Upper lobe of left lung (tissue), 6 donors: ENCODE data around the gene MSANTD1. TPM values are rescaled to one million over a fixed set of nuclear protein-coding genes. Genes with fewer than 3 reads are reported as not detected.

Source experiments
- ATAC-seq, 2 donors: fragments of 200-7000 bp; cut with Tn5 transposase; one replicate each; pipeline ENCODE4 v1.9.1; 2022; ENCODE audit warnings: mild to moderate bottlenecking in 2 of 2, moderate library complexity in 2 of 2; ENCODE audit not compliant: low FRiP score in 2 of 2
- DNase-seq, 2 donors: peaks; one replicate each; pipeline ENCODE4 v3.0.0-alpha.2; 2019 to 2020
- H3K27ac ChIP-seq, 4 donors: fragments of 200-600 bp; sonication (generic); one replicate each; pipeline ENCODE4 v1.5.1; 2016 to 2019
- H3K27me3 ChIP-seq, 4 donors: fragments of 200-600 bp; sonication (generic); one replicate each; pipeline ENCODE4 v1.5.1; 2017 to 2019
- H3K36me3 ChIP-seq, 4 donors: fragments of 200-600 bp; sonication (generic); one replicate each; pipeline ENCODE4 v1.5.1; 2016 to 2019
- H3K4me1 ChIP-seq, 4 donors: fragments of 200-600 bp; sonication (generic); one replicate each; pipeline ENCODE4 v1.5.1; 2018 to 2019
- H3K4me3 ChIP-seq, 4 donors: fragments of 200-600 bp; sonication (generic); one replicate each; pipeline ENCODE4 v1.5.1; 2017 to 2019; ENCODE audit warnings: mild to moderate bottlenecking in 2 of 4, moderate library complexity in 1 of 4
- H3K9me3 ChIP-seq, 4 donors: fragments of 200-600 bp; sonication (generic); one replicate each; pipeline ENCODE4 v1.5.1; 2018 to 2019
- EP300 ChIP-seq, 4 donors: sonication (generic); formaldehyde crosslinking; IDR thresholded peaks; one replicate each; pipeline ENCODE4 v1.5.1; 2017; ENCODE audit warnings: antibody characterized with exemption in 4 of 4, control low read depth in 2 of 4
- POLR2A ChIP-seq, 4 donors: fragments of 450-650 bp; IDR thresholded peaks; one replicate each; pipeline ENCODE4 v1.5.1; 2016 to 2017; ENCODE audit warnings: antibody characterized with exemption in 4 of 4, mild to moderate bottlenecking in 2 of 4
- POLR2AphosphoS5 ChIP-seq, 2 donors: sonication (generic); formaldehyde crosslinking; IDR thresholded peaks; one replicate each; pipeline ENCODE4 v1.5.1; 2017; ENCODE audit warnings: antibody characterized with exemption in 2 of 2
- WGBS, 2 donors: methylation state at CpG; one replicate each; pipeline ENCODE4 v1.1.5; 2017 to 2018; 5-methylcytosine and 5-hydroxymethylcytosine counted together
- total RNA-seq, 6 donors: library from RNA; depleted of rRNA in 4 of 6; stranded (reverse); fragments of >200 nt in 4 of 6; gene quantifications; one replicate each; pipeline versions ENCODE4 v1.1.0 to v1.2.1, GENCODE V29; 2016 to 2021
- TF ChIP-seq, protein P1 (sequence below), 6 experiments: fragments of 450-650 bp in 4 of 6; fragments of 200-600 bp in 2 of 6; sonication (generic) in 2 of 6; IDR thresholded peaks; one replicate each; pipeline ENCODE4 v1.5.1; 2016 to 2019; ENCODE audit warnings: antibody characterized with exemption in 6 of 6
- donor health status: DM: no; HTN: no; CAD: no; lungs with moderate emphysema.
- donor health status: DM: no; HTN: yes; CAD: no; lungs with severe emphysema.

MSANTD1 gene
- total RNA-seq, 6 donors from 2014 or later: 1.00 to 7.3 (median 1.8) TPM

- no peaks in the 10 kb centered on the region for H3K27me3 ChIP-seq
- H3K4me1 ChIP-seq: peaks cover 5 to 41% (median 18%) of the 10 kb centered on the region in 4 donors
- no peak overlapping the region for H3K4me3 ChIP-seq
- no peak for ATAC-seq
- no peak for DNase-seq
- WGBS, 2 donors: 82 to 88% methylated on average over 1 to 10 of the region's 11 CpGs
- H3K27ac ChIP-seq: no peak overlapping the region
- no peaks in the 10 kb centered on the region for H3K36me3 ChIP-seq
- no peaks in the 10 kb centered on the region for H3K9me3 ChIP-seq
- no peak for TF ChIP-seq EP300 (IDR thresholded peaks at IDR 0.05)
- TF ChIP-seq POLR2AphosphoS5 (IDR thresholded peaks at IDR 0.05): no peak
- TF ChIP-seq, protein P1, sequence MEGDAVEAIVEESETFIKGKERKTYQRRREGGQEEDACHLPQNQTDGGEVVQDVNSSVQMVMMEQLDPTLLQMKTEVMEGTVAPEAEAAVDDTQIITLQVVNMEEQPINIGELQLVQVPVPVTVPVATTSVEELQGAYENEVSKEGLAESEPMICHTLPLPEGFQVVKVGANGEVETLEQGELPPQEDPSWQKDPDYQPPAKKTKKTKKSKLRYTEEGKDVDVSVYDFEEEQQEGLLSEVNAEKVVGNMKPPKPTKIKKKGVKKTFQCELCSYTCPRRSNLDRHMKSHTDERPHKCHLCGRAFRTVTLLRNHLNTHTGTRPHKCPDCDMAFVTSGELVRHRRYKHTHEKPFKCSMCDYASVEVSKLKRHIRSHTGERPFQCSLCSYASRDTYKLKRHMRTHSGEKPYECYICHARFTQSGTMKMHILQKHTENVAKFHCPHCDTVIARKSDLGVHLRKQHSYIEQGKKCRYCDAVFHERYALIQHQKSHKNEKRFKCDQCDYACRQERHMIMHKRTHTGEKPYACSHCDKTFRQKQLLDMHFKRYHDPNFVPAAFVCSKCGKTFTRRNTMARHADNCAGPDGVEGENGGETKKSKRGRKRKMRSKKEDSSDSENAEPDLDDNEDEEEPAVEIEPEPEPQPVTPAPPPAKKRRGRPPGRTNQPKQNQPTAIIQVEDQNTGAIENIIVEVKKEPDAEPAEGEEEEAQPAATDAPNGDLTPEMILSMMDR (IDR thresholded peaks at IDR 0.05): no peak
- TF ChIP-seq POLR2A (IDR thresholded peaks at IDR 0.05): no peak
Measured at GRCh38 chr4:3288571-3289094, 39.7 kb downstream of the MSANTD1 start.

DNA sequence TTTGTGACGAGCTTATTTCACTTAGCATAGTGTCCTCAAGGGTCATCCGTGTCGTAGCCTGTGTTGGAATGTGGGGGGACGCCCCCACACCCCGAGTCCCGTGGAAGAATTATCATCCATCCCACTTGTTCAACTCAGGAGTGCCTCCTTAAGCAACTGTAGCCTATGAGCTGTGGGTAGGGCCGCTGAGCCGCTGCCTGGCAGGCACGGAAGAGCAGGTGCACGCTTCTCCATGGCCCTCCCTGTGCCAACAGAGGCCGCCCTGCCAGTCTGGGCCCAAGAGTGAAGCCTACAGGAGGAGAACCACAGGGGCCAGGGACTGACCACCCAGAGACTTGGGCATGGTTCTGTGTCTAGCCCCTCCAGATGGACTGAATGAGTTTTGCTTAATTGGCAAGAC lies 41.5 kb downstream of the MSANTD1 start:
- peak overlapping the region in 1 of 4 donors; percentile 96 for H3K27ac ChIP-seq
- 81 to 94% methylated on average over 6 to 11 of the region's 11 CpGs for WGBS, 2 donors
- no peak overlapping the region for H3K4me3 ChIP-seq
- peaks cover 14 to 55% (median 26%) of the 10 kb centered on the region in 4 donors for H3K4me1 ChIP-seq
- no peaks in the 10 kb centered on the region for H3K27me3 ChIP-seq
- no peak for TF ChIP-seq POLR2AphosphoS5 (IDR thresholded peaks at IDR 0.05)
- TF ChIP-seq EP300 (IDR thresholded peaks at IDR 0.05): no peak
- H3K36me3 ChIP-seq: no peaks in the 10 kb centered on the region
- no peak for ATAC-seq
- H3K9me3 ChIP-seq: no peaks in the 10 kb centered on the region
- DNase-seq: no peak

GRCh38 chr4:3290889-3291321 lies 41.9 kb downstream of the MSANTD1 start:
- Histone ChIP-seq H3K9me3 (no peaks in the 10 kb centered on the region), H3K27me3 (no peaks in the 10 kb centered on the region), H3K27ac (peak overlapping the region; percentile 92 to 96 (median 96)), H3K4me1 (peaks cover 14 to 51% (median 26%) of the 10 kb centered on the region in 4 donors), H3K36me3 (no peaks in the 10 kb centered on the region), H3K4me3 (peak overlapping the region in 1 of 4 donors; percentile 69)
- WGBS, 2 donors: 79 to 81% methylated on average over 9 of the region's 9 CpGs
- no peak for DNase-seq
- TF ChIP-seq, protein P1 (IDR thresholded peaks at IDR 0.05): no peak
- TF ChIP-seq POLR2A (IDR thresholded peaks at IDR 0.05) (no peak), POLR2AphosphoS5 (IDR thresholded peaks at IDR 0.05) (no peak), EP300 (IDR thresholded peaks at IDR 0.05) (no peak)
- no peak for ATAC-seq

DNA sequence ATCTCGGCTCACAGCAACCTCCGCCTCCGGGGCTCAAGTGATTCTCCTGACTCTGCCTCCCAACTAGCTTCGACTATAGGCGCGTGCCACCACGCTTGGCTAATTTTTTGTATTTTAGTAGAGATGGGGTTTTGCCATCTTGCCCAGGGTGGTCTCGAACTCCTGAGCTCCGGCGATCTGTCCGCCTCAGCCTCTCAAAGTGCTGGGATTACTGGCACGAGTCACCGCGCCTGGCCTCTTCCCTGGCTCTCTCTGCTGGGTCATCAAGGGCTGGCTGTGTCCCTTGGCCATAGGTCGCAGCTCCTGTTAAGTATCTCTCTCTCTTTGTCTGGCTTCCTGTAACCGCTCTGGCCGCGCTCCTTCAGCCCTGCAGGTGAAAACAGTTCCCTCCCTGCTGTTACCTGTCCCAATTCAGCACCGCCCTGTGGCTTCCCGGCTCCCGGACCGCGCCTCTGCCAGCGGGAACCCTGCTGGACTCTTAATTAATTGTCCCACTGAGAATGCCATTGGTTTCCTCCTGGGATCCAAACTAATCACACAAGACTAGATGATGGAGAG lies 42.5 kb downstream of the MSANTD1 start:
- H3K4me1 ChIP-seq: peaks cover 14 to 47% (median 26%) of the 10 kb centered on the region in 4 donors
- WGBS, 2 donors: 36 to 49% methylated on average over 22 to 23 of the region's 24 CpGs
- TF ChIP-seq POLR2A (IDR thresholded peaks at IDR 0.05): no peak
- peak in 1 of 2 donors; percentile 8 for TF ChIP-seq POLR2AphosphoS5 (IDR thresholded peaks at IDR 0.05)
- TF ChIP-seq, protein P1 (IDR thresholded peaks at IDR 0.05): peak in 1 of 6 experiments; percentile 29
- TF ChIP-seq EP300 (IDR thresholded peaks at IDR 0.05): no peak
- DNase-seq (peak; percentile 82 to 86), ATAC-seq (peak in 1 of 2 donors; percentile 28)
- peak overlapping the region; percentile 69 to 95 (median 90) for H3K4me3 ChIP-seq
- H3K27ac ChIP-seq: peak overlapping the region; percentile 92 to 96 (median 96)
- no peaks in the 10 kb centered on the region for H3K27me3 ChIP-seq
- no peaks in the 10 kb centered on the region for H3K9me3 ChIP-seq
- no peaks in the 10 kb centered on the region for H3K36me3 ChIP-seq

DNA sequence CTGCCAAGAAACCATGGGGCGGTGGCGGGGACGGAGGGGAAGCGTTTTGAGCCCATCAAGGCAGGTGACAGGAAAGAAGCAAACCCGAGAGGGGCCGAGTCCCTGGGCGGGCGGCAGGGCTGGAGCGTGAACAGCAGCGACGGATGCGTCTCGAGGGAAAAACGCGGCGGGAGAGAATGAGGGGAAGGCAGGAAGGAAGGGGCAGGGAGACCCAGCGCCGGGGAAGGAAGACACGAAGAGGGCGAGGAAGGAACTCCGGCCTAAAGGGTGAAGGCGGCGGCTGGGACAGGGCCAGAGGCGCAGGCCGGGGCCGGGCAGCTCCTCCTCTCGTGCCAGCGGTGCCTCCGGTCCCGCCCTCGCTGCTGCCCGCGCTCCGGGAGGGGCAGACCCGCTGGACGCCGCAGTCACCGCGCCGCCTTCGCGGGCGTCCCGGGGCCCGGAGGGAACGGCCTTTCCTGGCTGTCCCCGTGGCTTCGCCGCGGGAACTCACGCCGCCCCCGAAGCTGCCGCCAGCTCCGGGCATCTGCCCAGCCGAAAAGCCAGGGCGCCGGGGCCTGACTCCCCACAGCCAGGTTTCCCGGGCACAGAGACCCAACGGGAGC lies 43.1 kb downstream of the MSANTD1 start:
- Histone ChIP-seq H3K36me3 (no peaks in the 10 kb centered on the region), H3K27me3 (no peaks in the 10 kb centered on the region), H3K4me3 (peak overlapping the region; percentile 69 to 95 (median 90)), H3K4me1 (peaks cover 17 to 43% (median 24%) of the 10 kb centered on the region in 4 donors), H3K27ac (peak overlapping the region; percentile 92 to 96 (median 96)), H3K9me3 (no peaks in the 10 kb centered on the region)
- 1% methylated on average over 23 to 34 of the region's 60 CpGs for WGBS, 2 donors
- TF ChIP-seq EP300 (IDR thresholded peaks at IDR 0.05): no peak
- TF ChIP-seq, protein P1 (IDR thresholded peaks at IDR 0.05): no peak
- peak in 1 of 2 donors; percentile 5 for TF ChIP-seq POLR2AphosphoS5 (IDR thresholded peaks at IDR 0.05)
- TF ChIP-seq POLR2A (IDR thresholded peaks at IDR 0.05): no peak
- ATAC-seq (peak; percentile 75 to 80), DNase-seq (peak; percentile 79 to 94)
